Measurements from ENCODE around the gene SPRY1.

The SPRY1 gene

GRCh38 chr4:123449780-123450179 lies 53.2 kb downstream of the SPRY1 start:
- H3K27ac ChIP-seq, result no peak overlapping the region
- no peak for TF ChIP-seq CTCF (conservative IDR thresholded peaks at IDR 0.05)

GRCh38 chr4:123450393-123450792 lies 53.8 kb downstream of the SPRY1 start:
- no peak overlapping the region for H3K27ac ChIP-seq
- no peak for TF ChIP-seq CTCF (conservative IDR thresholded peaks at IDR 0.05)

GRCh38 chr4:123452616-123453015 lies 56.0 kb downstream of the SPRY1 start:
- no peak overlapping the region for H3K27ac ChIP-seq
- no peak for TF ChIP-seq CTCF (conservative IDR thresholded peaks at IDR 0.05)

- no peak overlapping the region for H3K27ac ChIP-seq
- TF ChIP-seq CTCF (conservative IDR thresholded peaks at IDR 0.05), result no peak
Measured at GRCh38 chr4:123453061-123453680, 56.6 kb downstream of the SPRY1 start.
